ENCODE results near the gene CILP2.

The CILP2 gene

GRCh38 chr19:19545707-19546106 lies 7.6 kb downstream of the CILP2 start:
- no peak for DNase-seq

DNA sequence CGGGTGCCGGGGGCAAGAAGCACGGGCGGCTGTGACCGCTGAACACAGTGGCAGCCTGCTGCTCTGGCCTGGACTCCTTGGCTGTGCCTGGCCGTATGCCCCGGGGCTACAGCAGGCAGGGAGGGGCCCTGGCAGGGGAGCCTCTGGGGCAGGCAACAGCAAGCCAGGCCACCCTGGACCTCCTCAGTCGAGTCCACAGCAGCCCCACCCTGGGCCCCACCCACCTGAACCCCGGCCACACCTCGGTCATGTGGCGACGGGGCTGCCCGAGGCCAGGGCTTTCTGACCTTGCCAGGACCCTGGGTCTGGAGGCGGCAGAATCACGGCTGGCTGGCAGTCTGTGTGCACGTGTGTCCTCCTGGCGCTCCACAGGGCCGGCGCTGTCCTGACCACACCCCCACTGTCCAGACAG lies 8.7 kb downstream of the CILP2 start:
- DNase-seq = no peak

- DNase-seq = no peak
Measured at GRCh38 chr19:19547674-19548336, 9.7 kb downstream of the CILP2 start.

DNA sequence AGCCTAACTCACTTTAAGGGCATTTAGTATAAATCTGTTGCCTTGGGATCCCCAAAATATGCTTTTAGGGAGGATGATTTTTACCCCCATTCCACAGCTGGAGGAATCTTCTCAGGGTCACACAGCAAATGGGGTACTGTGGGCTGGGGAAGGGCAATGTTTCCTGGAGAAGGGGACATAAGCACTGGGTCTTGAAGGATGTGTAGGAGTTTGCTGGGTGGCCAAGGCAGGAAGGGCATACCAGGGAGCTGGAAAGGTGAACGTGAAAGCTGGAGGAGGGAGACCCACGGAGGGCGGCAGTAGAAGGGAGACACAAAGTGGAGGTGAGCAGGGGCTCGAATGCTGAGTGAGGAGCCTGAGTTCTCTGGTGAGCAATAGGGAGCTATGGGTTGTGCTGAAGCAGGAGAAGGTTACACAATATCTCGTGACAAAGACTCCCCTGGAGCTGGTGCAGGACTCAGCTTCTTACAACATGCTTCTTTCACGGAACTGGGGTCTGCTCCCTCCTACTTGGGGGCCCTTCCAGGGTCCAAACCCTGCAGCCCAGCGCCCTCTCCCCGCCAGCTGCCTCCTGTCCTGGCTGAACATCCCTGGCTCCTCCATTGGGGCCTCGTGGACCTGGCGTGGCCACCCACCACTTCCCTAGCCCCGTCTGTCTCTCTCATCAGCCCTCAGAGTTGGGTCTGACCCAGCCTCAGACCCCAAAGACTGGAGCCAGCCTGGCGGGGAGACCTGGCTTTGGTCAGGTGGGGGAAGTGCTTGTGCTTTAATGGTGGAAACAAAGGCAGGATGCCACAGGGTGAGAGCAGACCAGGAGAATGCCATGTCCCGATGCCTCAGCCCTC lies 11.1 kb downstream of the CILP2 start:
- peak in 3 of 4 experiments; percentile 30 to 40 (median 36) for DNase-seq

GRCh38 chr19:19549804-19550464 lies 11.9 kb downstream of the CILP2 start:
- peak in 2 of 4 experiments; percentile 20 to 36 for DNase-seq

DNA sequence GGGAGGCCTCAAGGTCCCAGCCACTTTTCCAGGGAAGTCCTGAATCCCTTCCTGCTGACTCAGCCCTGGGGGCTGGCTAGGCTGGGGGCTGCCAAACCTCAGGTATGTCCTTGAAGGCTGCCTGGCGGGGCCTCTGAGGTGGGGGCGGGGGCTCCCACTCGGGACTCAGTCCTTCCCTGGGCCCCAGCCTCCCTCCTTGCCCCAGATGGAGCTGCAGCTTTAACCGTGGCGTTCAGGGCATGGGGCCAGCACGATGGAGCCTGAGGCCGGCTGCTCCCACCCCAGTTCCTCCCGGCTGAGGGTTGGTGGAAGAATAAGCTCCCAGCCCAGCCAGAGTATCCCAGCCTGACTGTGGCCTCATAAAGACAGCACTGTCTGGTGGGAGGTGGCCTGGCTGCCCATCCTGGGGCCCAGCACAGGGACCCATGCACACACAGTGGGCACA lies 12.4 kb downstream of the CILP2 start:
- DNase-seq = no peak

DNA sequence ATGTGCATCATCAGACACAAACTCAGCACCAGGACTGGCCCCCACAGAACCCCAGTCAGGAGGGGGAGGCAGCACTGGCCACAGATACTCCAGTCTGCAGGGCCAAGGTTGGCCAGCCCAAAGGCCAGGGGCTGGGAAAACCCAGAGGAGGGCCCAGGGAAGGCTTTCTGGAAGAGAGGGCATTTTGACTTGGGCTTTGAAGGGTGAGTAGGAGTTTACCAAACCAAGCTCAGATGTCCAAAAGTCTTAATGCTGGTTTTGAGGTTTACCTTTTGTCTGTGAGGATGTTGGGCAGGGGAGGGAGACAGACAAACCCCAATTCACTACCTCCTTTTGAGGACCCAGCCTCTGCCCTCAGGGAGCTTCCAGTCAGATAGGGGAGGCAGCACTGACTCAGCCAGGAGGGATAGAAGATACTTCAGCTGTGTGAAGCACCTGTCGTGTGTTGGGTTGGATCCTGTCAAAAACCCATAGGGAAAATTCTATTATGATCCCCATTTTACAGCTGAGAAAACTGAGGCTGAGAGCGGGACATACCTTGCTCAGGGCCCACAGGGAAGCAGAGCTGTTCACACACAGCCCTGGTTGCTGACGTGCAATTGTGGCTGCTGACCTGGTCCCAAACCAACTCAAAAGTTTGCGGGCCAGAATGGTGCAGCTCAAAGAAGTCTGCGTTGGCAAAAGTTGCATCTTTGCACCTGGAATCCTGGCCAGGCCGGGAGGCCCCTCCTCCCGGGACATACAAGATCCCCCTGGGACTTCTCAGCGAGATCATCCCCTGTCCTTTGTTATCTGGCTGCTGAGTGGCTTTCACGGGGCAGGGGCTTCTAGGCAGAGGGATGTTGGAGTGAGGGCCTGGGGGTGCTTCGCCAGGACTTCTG lies 13.1 kb downstream of the CILP2 start:
- DNase-seq = no peak

DNA sequence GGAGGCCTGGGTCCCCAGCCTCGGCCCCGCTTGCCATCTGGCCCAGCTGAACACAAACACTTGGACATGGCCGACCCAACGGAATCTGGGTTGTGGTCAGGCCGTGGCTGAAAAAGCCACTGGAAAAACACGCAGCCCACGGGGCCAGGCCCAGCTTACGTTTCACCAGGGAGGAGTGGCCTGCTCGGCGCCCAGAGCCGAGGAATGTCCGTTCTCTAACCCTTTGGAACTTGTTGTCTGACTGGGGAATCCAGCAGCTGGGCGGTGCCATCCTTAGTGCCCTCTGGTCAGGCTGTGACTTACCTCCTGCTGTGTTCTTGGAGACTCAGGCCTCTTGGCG lies 13.8 kb downstream of the CILP2 start:
- DNase-seq = no peak

DNA sequence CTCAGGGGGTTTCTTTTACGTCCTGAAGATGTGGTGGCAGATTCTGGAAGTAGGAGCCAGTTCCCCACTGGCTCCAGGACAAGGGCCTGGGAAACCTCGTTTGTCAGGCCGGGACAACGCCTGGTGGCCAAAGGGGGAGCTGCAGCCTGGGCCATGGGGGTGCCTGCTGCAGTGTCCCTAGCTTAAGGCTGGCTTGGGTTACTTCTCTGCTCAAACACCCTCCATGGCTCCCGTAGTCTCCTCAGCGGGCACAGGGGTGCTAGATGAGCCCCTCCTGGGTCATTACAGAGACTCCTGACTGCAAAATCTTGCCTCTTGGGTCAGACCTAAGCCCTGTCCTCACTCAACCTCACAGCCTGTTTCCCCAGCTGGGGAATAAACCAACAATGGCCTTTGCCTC lies 14.7 kb downstream of the CILP2 start:
- peak; percentile 44 to 78 (median 55) for DNase-seq

GRCh38 chr19:19553670-19554069 lies 15.6 kb downstream of the CILP2 start:
- no peak for DNase-seq

GRCh38 chr19:19554074-19555023 lies 16.3 kb downstream of the CILP2 start:
- DNase-seq = peak; percentile 68 to 79 (median 75)

DNA sequence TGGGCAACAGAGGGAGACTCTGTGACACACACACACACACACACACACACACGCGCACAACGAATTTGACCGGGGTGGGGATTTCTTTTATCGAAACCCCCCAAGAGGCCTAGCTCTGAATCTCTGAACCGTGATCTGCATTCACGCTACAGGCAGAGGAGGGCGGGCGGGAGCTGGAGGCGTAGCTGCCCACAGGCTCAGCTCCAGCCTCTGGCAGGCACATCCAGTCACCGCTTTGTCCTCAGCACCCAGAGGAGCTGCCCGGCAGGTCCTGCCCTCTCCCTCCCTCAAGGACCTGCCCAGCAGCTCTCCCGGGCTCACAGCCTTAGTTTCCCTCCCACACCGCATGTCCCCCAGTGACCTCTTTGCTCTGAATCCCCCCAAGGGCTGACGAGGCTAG lies 20.0 kb downstream of the CILP2 start:
- DNase-seq = no peak

DNA sequence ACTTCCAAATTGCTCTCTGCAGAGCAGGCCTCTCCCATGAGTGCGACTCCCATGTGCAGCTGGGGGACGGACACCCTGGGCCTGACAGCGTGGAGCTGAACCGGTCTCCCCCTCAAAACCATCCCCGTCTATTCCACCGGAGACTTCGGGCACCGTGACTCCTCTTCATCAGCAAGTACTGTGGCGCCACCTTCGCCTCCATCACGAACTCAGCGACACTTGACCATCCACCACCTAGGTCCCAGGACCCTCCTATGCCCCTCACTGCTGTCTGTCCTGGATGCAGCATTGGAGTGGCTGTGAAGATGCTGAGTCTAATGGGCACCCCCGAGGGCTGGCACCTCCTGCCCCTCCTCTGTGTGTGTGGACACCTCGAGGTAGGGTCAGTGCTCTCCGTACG lies 20.6 kb downstream of the CILP2 start:
- DNase-seq = no peak

- DNase-seq = no peak
Measured at GRCh38 chr19:19559931-19560330, 21.9 kb downstream of the CILP2 start.

DNA sequence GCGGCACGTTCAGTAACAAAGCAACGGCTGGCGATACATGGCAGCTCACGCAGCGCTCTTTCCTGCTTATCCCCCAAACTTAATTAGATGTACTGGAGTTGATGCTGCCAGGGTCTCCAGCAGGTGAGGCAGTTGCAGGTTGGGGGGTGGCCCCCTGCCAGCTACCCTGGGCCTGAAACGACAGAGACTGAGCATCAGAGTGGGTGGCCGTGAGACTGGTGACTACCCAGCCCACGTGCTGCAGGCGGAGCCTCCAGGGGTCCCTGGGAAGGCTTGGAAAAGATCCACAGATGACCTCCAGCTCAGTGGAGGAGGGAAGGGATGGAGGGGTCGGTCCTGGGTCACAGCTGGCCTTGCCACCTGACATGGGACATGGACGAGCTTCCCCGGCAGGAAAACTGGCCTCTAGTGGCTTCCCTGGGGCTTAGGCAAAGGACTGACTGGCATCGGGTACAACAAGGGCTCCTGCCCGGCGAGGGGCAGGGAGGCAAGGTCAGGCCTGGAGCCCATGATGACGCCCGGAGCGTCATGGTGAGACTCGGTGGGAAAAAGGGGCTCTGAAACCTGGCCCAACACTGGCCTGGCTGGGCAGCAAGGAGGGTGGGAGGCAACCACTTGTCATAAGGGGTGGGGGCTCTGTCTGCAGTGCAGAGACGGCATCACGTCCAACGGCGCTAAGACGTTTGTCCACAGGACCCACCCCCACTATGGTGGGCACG lies 24.0 kb downstream of the CILP2 start:
- no peak for DNase-seq

DNA sequence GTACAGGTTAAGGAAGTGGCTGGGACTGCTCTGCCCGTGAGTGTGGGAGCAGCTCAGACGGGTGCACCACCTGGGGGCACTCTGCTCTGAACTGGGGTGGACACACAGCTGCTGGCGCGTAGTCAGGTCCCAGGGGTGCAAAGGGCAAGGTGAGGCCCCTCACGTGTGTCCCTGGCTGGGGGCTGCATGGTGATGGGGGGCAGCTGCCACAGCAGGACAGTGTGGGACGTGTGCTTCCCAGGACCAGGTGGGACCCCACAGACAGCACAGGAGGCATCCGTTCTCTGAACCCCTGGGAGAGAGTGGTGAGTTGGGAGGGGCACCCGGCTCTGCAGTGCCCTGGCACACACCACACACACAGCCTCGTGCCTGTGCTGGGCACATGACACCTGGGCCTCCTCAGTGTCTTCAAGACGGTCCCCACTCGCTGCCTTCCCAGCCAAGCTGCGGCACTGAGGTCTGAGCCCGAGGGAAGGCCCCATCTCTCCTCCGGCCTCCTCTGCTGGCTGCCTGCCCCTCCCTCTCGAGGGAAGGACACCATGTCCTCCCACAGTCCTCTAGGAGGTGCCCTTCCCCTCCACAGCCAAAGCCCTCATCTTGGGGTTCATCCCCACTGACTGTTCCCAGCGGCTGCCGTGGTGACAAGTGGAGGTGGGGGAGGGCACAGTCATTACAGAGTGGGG lies 24.7 kb downstream of the CILP2 start:
- DNase-seq = peak in 2 of 4 experiments; percentile 10 to 21

DNA sequence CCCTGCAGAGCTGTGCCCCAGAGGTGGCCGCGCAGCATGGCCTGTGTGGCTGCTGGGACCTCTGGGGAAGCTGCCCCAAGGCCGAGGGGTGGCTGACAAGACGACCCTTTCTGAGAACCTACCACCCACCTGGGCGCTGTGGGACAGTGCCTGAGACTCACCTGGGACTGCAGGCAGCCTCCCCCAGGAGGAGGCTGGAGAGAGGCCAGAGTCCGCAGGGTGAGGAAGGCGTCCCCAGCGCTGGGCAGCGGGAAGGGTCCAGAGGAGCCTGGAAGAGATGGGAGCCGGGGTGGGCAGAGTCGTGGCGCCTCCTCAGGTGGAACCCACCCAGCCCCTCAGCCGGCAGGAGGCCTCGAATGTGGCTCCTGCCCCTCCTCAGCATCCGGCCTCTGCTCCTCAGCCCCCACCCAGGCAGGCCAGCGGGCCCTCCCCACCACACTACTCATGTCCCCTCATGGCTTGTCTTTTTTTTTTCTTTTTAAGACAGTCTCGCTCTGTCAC lies 25.3 kb downstream of the CILP2 start:
- no peak for DNase-seq

- no peak for DNase-seq
Measured at GRCh38 chr19:19566306-19566705, 28.2 kb downstream of the CILP2 start.

DNA sequence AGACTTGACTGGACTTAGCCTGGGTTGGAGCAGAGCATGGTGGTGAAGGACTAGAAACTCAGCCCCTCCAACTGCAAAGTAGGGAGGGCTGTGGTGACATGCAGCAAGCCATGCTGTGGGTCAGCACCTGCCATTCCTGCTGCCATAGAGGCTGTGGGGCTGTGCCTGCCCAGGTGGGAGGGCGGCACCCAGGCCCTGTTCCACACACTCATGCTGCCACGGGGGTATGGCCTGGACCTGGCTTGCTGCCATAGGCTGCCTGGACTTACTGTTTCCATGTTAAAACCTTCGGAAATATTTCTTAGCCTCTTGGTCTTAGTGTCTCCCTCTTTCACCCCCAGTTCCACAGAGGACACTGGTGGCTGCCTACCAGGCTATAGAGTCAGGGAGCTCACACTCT lies 29.3 kb downstream of the CILP2 start:
- DNase-seq = no peak
